ENCODE results near the gene SLBP.

SLBP gene

GRCh38 chr4:1712216-1713002 is at the start of gene SLBP:
SLBP (minus strand) TSS chr4:1712319; CDS start chr4:1712188, 131 bp downstream.
- H3K27ac ChIP-seq (ENCODE audit: low read depth, low read length), result peak within 1 kb of the TSS; percentile 99
- H3K9me3 ChIP-seq (ENCODE audit: control insufficient read depth in 1 of 2, low read length in 2 of 2), result no peaks in the 10 kb centered on the region
- peaks cover 4 to 53% of the 10 kb centered on the region in 2 donors for H3K4me1 ChIP-seq (ENCODE audit: control insufficient read depth in 1 of 2, insufficient read depth in 2 of 2, low read length in 2 of 2)
- peak within 1 kb of the TSS; percentile 97 to 99 for H3K4me3 ChIP-seq (ENCODE audit: low read depth in 1 of 2, low read length in 2 of 2)
- H3K9ac ChIP-seq (ENCODE audit: low read depth in 1 of 2, low read length in 2 of 2), result peak within 1 kb of the TSS; percentile 87 to 98
- H3K27me3 ChIP-seq (ENCODE audit: control insufficient read depth in 1 of 2, insufficient read depth in 2 of 2, low read length in 2 of 2), result no peaks in the 10 kb centered on the region
- peaks cover 5 to 20% of the 10 kb centered on the region in 2 donors for H3K36me3 ChIP-seq (ENCODE audit: control insufficient read depth in 1 of 2, insufficient read depth in 2 of 2, low read length in 2 of 2)

- Histone ChIP-seq H3K9ac (ENCODE audit: low read depth in 1 of 2, low read length in 2 of 2) (no peak overlapping the region), H3K4me3 (ENCODE audit: low read depth in 1 of 2, low read length in 2 of 2) (no peak overlapping the region), H3K27ac (ENCODE audit: low read depth, low read length) (no peak overlapping the region), H3K27me3 (ENCODE audit: control insufficient read depth in 1 of 2, insufficient read depth in 2 of 2, low read length in 2 of 2) (peaks cover 9 to 16% of the 10 kb centered on the region in 2 donors), H3K36me3 (ENCODE audit: control insufficient read depth in 1 of 2, insufficient read depth in 2 of 2, low read length in 2 of 2) (no peaks in the 10 kb centered on the region), H3K9me3 (ENCODE audit: control insufficient read depth in 1 of 2, low read length in 2 of 2) (no peaks in the 10 kb centered on the region), H3K4me1 (ENCODE audit: control insufficient read depth in 1 of 2, insufficient read depth in 2 of 2, low read length in 2 of 2) (peaks cover 0 to 4% of the 10 kb centered on the region in 2 donors)
These were observed 49.1 kb upstream of the SLBP start for GRCh38 chr4:1761130-1761689.

GRCh38 chr4:1760521-1761071 is 48.5 kb upstream of the SLBP start:
- Histone ChIP-seq H3K4me1 (ENCODE audit: control insufficient read depth in 1 of 2, insufficient read depth in 2 of 2, low read length in 2 of 2) (peaks cover 0 to 4% of the 10 kb centered on the region in 2 donors), H3K27me3 (ENCODE audit: control insufficient read depth in 1 of 2, insufficient read depth in 2 of 2, low read length in 2 of 2) (peaks cover 9 to 11% of the 10 kb centered on the region in 2 donors), H3K9me3 (ENCODE audit: control insufficient read depth in 1 of 2, low read length in 2 of 2) (no peaks in the 10 kb centered on the region), H3K4me3 (ENCODE audit: low read depth in 1 of 2, low read length in 2 of 2) (no peak overlapping the region), H3K36me3 (ENCODE audit: control insufficient read depth in 1 of 2, insufficient read depth in 2 of 2, low read length in 2 of 2) (no peaks in the 10 kb centered on the region), H3K9ac (ENCODE audit: low read depth in 1 of 2, low read length in 2 of 2) (no peak overlapping the region), H3K27ac (ENCODE audit: low read depth, low read length) (no peak overlapping the region)

GRCh38 chr4:1759818-1760223 is 47.7 kb upstream of the SLBP start:
- Histone ChIP-seq H3K4me3 (ENCODE audit: low read depth in 1 of 2, low read length in 2 of 2) (no peak overlapping the region), H3K4me1 (ENCODE audit: control insufficient read depth in 1 of 2, insufficient read depth in 2 of 2, low read length in 2 of 2) (peaks cover 0 to 4% of the 10 kb centered on the region in 2 donors), H3K27me3 (ENCODE audit: control insufficient read depth in 1 of 2, insufficient read depth in 2 of 2, low read length in 2 of 2) (peaks cover 8 to 9% of the 10 kb centered on the region in 2 donors), H3K9ac (ENCODE audit: low read depth in 1 of 2, low read length in 2 of 2) (no peak overlapping the region), H3K36me3 (ENCODE audit: control insufficient read depth in 1 of 2, insufficient read depth in 2 of 2, low read length in 2 of 2) (no peaks in the 10 kb centered on the region), H3K27ac (ENCODE audit: low read depth, low read length) (no peak overlapping the region), H3K9me3 (ENCODE audit: control insufficient read depth in 1 of 2, low read length in 2 of 2) (no peaks in the 10 kb centered on the region)

GRCh38 chr4:1759170-1759817 is 47.2 kb upstream of the SLBP start:
- Histone ChIP-seq H3K27ac (ENCODE audit: low read depth, low read length) (no peak overlapping the region), H3K9me3 (ENCODE audit: control insufficient read depth in 1 of 2, low read length in 2 of 2) (no peaks in the 10 kb centered on the region), H3K4me1 (ENCODE audit: control insufficient read depth in 1 of 2, insufficient read depth in 2 of 2, low read length in 2 of 2) (peaks cover 0 to 4% of the 10 kb centered on the region in 2 donors), H3K27me3 (ENCODE audit: control insufficient read depth in 1 of 2, insufficient read depth in 2 of 2, low read length in 2 of 2) (peaks cover 8 to 9% of the 10 kb centered on the region in 2 donors), H3K36me3 (ENCODE audit: control insufficient read depth in 1 of 2, insufficient read depth in 2 of 2, low read length in 2 of 2) (no peaks in the 10 kb centered on the region), H3K9ac (ENCODE audit: low read depth in 1 of 2, low read length in 2 of 2) (no peak overlapping the region), H3K4me3 (ENCODE audit: low read depth in 1 of 2, low read length in 2 of 2) (no peak overlapping the region)

GRCh38 chr4:1758306-1759121 is 46.4 kb upstream of the SLBP start:
- no peaks in the 10 kb centered on the region for H3K9me3 ChIP-seq (ENCODE audit: control insufficient read depth in 1 of 2, low read length in 2 of 2)
- no peak overlapping the region for H3K27ac ChIP-seq (ENCODE audit: low read depth, low read length)
- no peaks in the 10 kb centered on the region for H3K4me1 ChIP-seq (ENCODE audit: control insufficient read depth in 1 of 2, insufficient read depth in 2 of 2, low read length in 2 of 2)
- peaks cover 5 to 9% of the 10 kb centered on the region in 2 donors for H3K27me3 ChIP-seq (ENCODE audit: control insufficient read depth in 1 of 2, insufficient read depth in 2 of 2, low read length in 2 of 2)
- H3K9ac ChIP-seq (ENCODE audit: low read depth in 1 of 2, low read length in 2 of 2), result no peak overlapping the region
- no peaks in the 10 kb centered on the region for H3K36me3 ChIP-seq (ENCODE audit: control insufficient read depth in 1 of 2, insufficient read depth in 2 of 2, low read length in 2 of 2)
- no peak overlapping the region for H3K4me3 ChIP-seq (ENCODE audit: low read depth in 1 of 2, low read length in 2 of 2)

- Histone ChIP-seq H3K27ac (ENCODE audit: low read depth, low read length) (no peak overlapping the region), H3K9ac (ENCODE audit: low read depth in 1 of 2, low read length in 2 of 2) (no peak overlapping the region), H3K36me3 (ENCODE audit: control insufficient read depth in 1 of 2, insufficient read depth in 2 of 2, low read length in 2 of 2) (no peaks in the 10 kb centered on the region), H3K4me3 (ENCODE audit: low read depth in 1 of 2, low read length in 2 of 2) (no peak overlapping the region), H3K9me3 (ENCODE audit: control insufficient read depth in 1 of 2, low read length in 2 of 2) (no peaks in the 10 kb centered on the region), H3K27me3 (ENCODE audit: control insufficient read depth in 1 of 2, insufficient read depth in 2 of 2, low read length in 2 of 2) (peaks cover 5% of the 10 kb centered on the region in 2 donors), H3K4me1 (ENCODE audit: control insufficient read depth in 1 of 2, insufficient read depth in 2 of 2, low read length in 2 of 2) (peaks cover 0 to 2% of the 10 kb centered on the region in 2 donors)
These were observed 45.7 kb upstream of the SLBP start for GRCh38 chr4:1757836-1758235.

GRCh38 chr4:1756893-1757779 is 45.0 kb upstream of the SLBP start:
- Histone ChIP-seq H3K9ac (ENCODE audit: low read depth in 1 of 2, low read length in 2 of 2) (no peak overlapping the region), H3K27ac (ENCODE audit: low read depth, low read length) (no peak overlapping the region), H3K36me3 (ENCODE audit: control insufficient read depth in 1 of 2, insufficient read depth in 2 of 2, low read length in 2 of 2) (no peaks in the 10 kb centered on the region), H3K4me1 (ENCODE audit: control insufficient read depth in 1 of 2, insufficient read depth in 2 of 2, low read length in 2 of 2) (peaks cover 3 to 9% of the 10 kb centered on the region in 2 donors), H3K9me3 (ENCODE audit: control insufficient read depth in 1 of 2, low read length in 2 of 2) (no peaks in the 10 kb centered on the region), H3K27me3 (ENCODE audit: control insufficient read depth in 1 of 2, insufficient read depth in 2 of 2, low read length in 2 of 2) (peaks cover 0 to under 1% of the 10 kb centered on the region in 2 donors), H3K4me3 (ENCODE audit: low read depth in 1 of 2, low read length in 2 of 2) (no peak overlapping the region)

- H3K27ac ChIP-seq (ENCODE audit: low read depth, low read length), result no peak overlapping the region
- H3K4me3 ChIP-seq (ENCODE audit: low read depth in 1 of 2, low read length in 2 of 2), result no peak overlapping the region
- no peaks in the 10 kb centered on the region for H3K9me3 ChIP-seq (ENCODE audit: control insufficient read depth in 1 of 2, low read length in 2 of 2)
- H3K4me1 ChIP-seq (ENCODE audit: control insufficient read depth in 1 of 2, insufficient read depth in 2 of 2, low read length in 2 of 2), result peaks cover 7 to 14% of the 10 kb centered on the region in 2 donors
- no peaks in the 10 kb centered on the region for H3K36me3 ChIP-seq (ENCODE audit: control insufficient read depth in 1 of 2, insufficient read depth in 2 of 2, low read length in 2 of 2)
- no peak overlapping the region for H3K9ac ChIP-seq (ENCODE audit: low read depth in 1 of 2, low read length in 2 of 2)
- no peaks in the 10 kb centered on the region for H3K27me3 ChIP-seq (ENCODE audit: control insufficient read depth in 1 of 2, insufficient read depth in 2 of 2, low read length in 2 of 2)
These were observed 44.0 kb upstream of the SLBP start for GRCh38 chr4:1756079-1756478.

Measured in duodenal mucosa (tissue), 2 donors.